Ishikawa (cell line): Measurements from ENCODE around the gene HOTAIR.

ENCODE experiments used
- CEBPB ChIP-seq: IDR thresholded peaks from 2 replicates; pipeline ENCODE4 v1.6.1; 2012
- CREB1 ChIP-seq: IDR thresholded peaks from 2 replicates; pipeline ENCODE4 v1.6.1; 2012; ENCODE audit warnings: low read depth
- EGR1 ChIP-seq: IDR thresholded peaks from 2 replicates; pipeline ENCODE4 v1.6.1; 2012
- EP300 ChIP-seq: IDR thresholded peaks from 2 replicates; pipeline ENCODE4 v1.6.1; 2012; ENCODE audit warnings: borderline replicate concordance
- FOXM1 ChIP-seq: IDR thresholded peaks from 2 replicates; pipeline ENCODE4 v1.6.1; 2012; ENCODE audit warnings: low read depth, borderline replicate concordance
- MAX ChIP-seq: IDR thresholded peaks from 2 replicates; pipeline ENCODE4 v1.6.1; 2012
- NFIC ChIP-seq: IDR thresholded peaks from 2 replicates; pipeline ENCODE4 v1.6.1; 2012
- RAD21 ChIP-seq: IDR thresholded peaks from 2 replicates; pipeline ENCODE4 v1.6.1; 2012; ENCODE audit warnings: low read depth
- TAF1 ChIP-seq: IDR thresholded peaks from 2 replicates; pipeline ENCODE4 v1.6.1; 2012; ENCODE audit warnings: low read depth, mild to moderate bottlenecking
- TCF12 ChIP-seq: IDR thresholded peaks from 2 replicates; pipeline ENCODE4 v1.6.1; 2012; ENCODE audit warnings: low read depth
- TEAD4 ChIP-seq: IDR thresholded peaks from 2 replicates; pipeline ENCODE4 v1.6.1; 2012
- USF1 ChIP-seq: IDR thresholded peaks from 2 replicates; pipeline ENCODE4 v1.6.1; 2012
- YY1 ChIP-seq: IDR thresholded peaks from 2 replicates; pipeline ENCODE4 v1.6.1; 2012; ENCODE audit warnings: low read depth
- ZBTB7A ChIP-seq: IDR thresholded peaks from 2 replicates; pipeline ENCODE4 v1.6.1; 2012; ENCODE audit warnings: low read depth
- TF ChIP-seq, protein P1 (sequence below): IDR thresholded peaks from 2 replicates; pipeline ENCODE4 v1.6.1; 2012; ENCODE audit warnings: low read depth, mild to moderate bottlenecking

HOTAIR gene

DNA sequence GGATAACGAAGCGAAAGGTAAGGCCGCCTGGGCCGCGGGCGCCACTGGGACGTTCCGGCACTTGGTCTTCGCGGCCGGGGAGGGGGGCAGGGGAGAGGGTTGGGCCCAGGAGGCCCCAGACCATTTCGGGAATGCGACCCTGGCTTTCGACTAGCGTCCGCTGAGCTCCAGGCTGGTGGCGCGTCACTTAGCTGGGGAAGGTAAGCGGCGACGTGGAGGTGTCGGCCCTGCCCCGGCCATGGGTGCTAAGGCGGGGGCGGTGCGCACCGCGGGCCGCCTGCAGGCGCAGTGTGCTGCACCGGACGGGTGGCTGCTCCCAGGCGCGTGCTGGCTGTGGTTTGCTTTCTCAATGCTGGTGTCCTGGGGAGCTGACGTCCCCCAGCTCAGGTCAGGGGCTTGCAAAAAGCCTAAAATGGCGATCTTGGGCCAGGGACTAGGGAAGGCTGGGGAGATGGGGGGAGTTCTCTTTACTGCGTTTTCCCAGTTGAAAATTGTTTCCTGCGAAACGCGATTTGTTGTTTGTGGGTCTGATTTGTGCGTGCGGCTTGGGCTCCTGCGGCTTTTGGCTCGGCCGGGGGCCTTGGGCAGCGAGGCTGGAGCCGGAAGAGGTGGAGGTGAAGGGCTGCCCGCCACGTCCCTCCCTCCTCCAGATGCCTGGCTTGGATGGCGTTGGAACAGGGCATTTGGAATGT is 11.4 kb upstream of the HOTAIR start:
- TF ChIP-seq TEAD4 (no peak), NFIC (no peak), USF1 (no peak), ZBTB7A (peak; percentile 38; the same call in 1 of the 2 replicates), TAF1 (no peak), MAX (peak; percentile 50; the same call in 1 of the 2 replicates)
- TF ChIP-seq, protein P1, sequence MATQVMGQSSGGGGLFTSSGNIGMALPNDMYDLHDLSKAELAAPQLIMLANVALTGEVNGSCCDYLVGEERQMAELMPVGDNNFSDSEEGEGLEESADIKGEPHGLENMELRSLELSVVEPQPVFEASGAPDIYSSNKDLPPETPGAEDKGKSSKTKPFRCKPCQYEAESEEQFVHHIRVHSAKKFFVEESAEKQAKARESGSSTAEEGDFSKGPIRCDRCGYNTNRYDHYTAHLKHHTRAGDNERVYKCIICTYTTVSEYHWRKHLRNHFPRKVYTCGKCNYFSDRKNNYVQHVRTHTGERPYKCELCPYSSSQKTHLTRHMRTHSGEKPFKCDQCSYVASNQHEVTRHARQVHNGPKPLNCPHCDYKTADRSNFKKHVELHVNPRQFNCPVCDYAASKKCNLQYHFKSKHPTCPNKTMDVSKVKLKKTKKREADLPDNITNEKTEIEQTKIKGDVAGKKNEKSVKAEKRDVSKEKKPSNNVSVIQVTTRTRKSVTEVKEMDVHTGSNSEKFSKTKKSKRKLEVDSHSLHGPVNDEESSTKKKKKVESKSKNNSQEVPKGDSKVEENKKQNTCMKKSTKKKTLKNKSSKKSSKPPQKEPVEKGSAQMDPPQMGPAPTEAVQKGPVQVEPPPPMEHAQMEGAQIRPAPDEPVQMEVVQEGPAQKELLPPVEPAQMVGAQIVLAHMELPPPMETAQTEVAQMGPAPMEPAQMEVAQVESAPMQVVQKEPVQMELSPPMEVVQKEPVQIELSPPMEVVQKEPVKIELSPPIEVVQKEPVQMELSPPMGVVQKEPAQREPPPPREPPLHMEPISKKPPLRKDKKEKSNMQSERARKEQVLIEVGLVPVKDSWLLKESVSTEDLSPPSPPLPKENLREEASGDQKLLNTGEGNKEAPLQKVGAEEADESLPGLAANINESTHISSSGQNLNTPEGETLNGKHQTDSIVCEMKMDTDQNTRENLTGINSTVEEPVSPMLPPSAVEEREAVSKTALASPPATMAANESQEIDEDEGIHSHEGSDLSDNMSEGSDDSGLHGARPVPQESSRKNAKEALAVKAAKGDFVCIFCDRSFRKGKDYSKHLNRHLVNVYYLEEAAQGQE: no peak

- TF ChIP-seq USF1: no peak
- TF ChIP-seq FOXM1: no peak
- TF ChIP-seq NFIC: no peak
- no peak for TF ChIP-seq MAX
- no peak for TF ChIP-seq TAF1
- no peak for TF ChIP-seq CEBPB
- no peak for TF ChIP-seq CREB1
- no peak for TF ChIP-seq EGR1
- no peak for TF ChIP-seq YY1
- TF ChIP-seq, protein P1: no peak
- no peak for TF ChIP-seq TEAD4
- no peak for TF ChIP-seq TCF12
- TF ChIP-seq RAD21: no peak
- no peak for TF ChIP-seq EP300
- no peak; the same call in 1 of the 2 replicates for TF ChIP-seq ZBTB7A
These were observed 10.9 kb upstream of the HOTAIR start for GRCh38 chr12:53985692-53985993.

GRCh38 chr12:53984901-53985691 is 10.3 kb upstream of the HOTAIR start, which contains the start of gene HOXC10:
HOXC10 (plus strand) TSS chr12:53985146; CDS start chr12:53985260, 114 bp downstream.
- TF ChIP-seq RAD21 (peak; percentile 90), USF1 (peak; percentile 89), EGR1 (no peak), MAX (peak; percentile 78), ZBTB7A (no peak), EP300 (no peak), CREB1 (peak; percentile 77)
- TF ChIP-seq, protein P1: no peak
